ENCODE measurements around the gene FAM47A.

The FAM47A gene

GRCh38 chrX:34119122-34119521, 13.0 kb downstream of the FAM47A start:
- H4K12ac ChIP-seq (ENCODE audit: low read depth, low read length), result no peak overlapping the region
- no peak overlapping the region for H2BK120ac ChIP-seq (ENCODE audit: insufficient read depth, low read length, poor library complexity)
- H3K4me1 ChIP-seq (ENCODE audit: control insufficient read depth in 1 of 2, insufficient read depth in 2 of 2, low read length in 2 of 2), result no peaks in the 10 kb centered on the region
- no peaks in the 10 kb centered on the region for H3K79me1 ChIP-seq (ENCODE audit: low read length)
- no peak overlapping the region for H3K27ac ChIP-seq (ENCODE audit: low read depth, low read length)
- no peak overlapping the region for H2AK5ac ChIP-seq (ENCODE audit: low read length)
- no peaks in the 10 kb centered on the region for H3K27me3 ChIP-seq (ENCODE audit: insufficient read depth, low read length)
- no peak overlapping the region for H2BK5ac ChIP-seq (ENCODE audit: low read depth, low read length, poor library complexity)
- no peak for DNase-seq
- no peak overlapping the region for H3K4me2 ChIP-seq (ENCODE audit: low read length)
- no peak overlapping the region for H3K4me3 ChIP-seq (ENCODE audit: low read depth, low read length)
- H3K9me3 ChIP-seq (ENCODE audit: insufficient read depth, low read depth, low read length), result no peaks in the 10 kb centered on the region
- no peak overlapping the region for H3K18ac ChIP-seq (ENCODE audit: low read length)
- no peaks in the 10 kb centered on the region for H3K79me2 ChIP-seq (ENCODE audit: control insufficient read depth, insufficient read depth, low read length, poor library complexity)
- H3K23ac ChIP-seq (ENCODE audit: low read length), result no peak overlapping the region
- WGBS (ENCODE audit: extremely low coverage, insufficient coverage, insufficient read length), result no CpG with 5 or more reads among the region's 2 CpGs
- no peak overlapping the region for H4K8ac ChIP-seq (ENCODE audit: low read depth, low read length)
- no peaks in the 10 kb centered on the region for H3K36me3 ChIP-seq (ENCODE audit: control insufficient read depth in 1 of 2, insufficient read depth in 2 of 2, low read length in 2 of 2)
- no peak overlapping the region for H3K9ac ChIP-seq (ENCODE audit: low read length)
- no peak overlapping the region for H2AFZ ChIP-seq (ENCODE audit: insufficient read depth, low read length, poor library complexity)
- H4K91ac ChIP-seq (ENCODE audit: low read depth, low read length), result no peak overlapping the region
- no peak overlapping the region for H3K14ac ChIP-seq (ENCODE audit: low read length)
- H2BK12ac ChIP-seq (ENCODE audit: low read length), result no peak overlapping the region
- H3K4ac ChIP-seq (ENCODE audit: low read depth, low read length), result no peak overlapping the region

GRCh38 chrX:34112459-34112858, 19.7 kb downstream of the FAM47A start:
- H2BK12ac ChIP-seq (ENCODE audit: low read length), result no peak overlapping the region
- no peaks in the 10 kb centered on the region for H3K79me2 ChIP-seq (ENCODE audit: control insufficient read depth, insufficient read depth, low read length, poor library complexity)
- no peak for DNase-seq
- no peaks in the 10 kb centered on the region for H3K36me3 ChIP-seq (ENCODE audit: control insufficient read depth in 1 of 2, insufficient read depth in 2 of 2, low read length in 2 of 2)
- H4K91ac ChIP-seq (ENCODE audit: low read depth, low read length), result no peak overlapping the region
- no CpG with 5 or more reads among the region's 1 CpG for WGBS (ENCODE audit: extremely low coverage, insufficient coverage, insufficient read length)
- no peak overlapping the region for H3K4ac ChIP-seq (ENCODE audit: low read depth, low read length)
- H3K23ac ChIP-seq (ENCODE audit: low read length), result no peak overlapping the region
- H2BK5ac ChIP-seq (ENCODE audit: low read depth, low read length, poor library complexity), result no peak overlapping the region
- no peak overlapping the region for H3K4me3 ChIP-seq (ENCODE audit: low read depth, low read length)
- no peak overlapping the region for H2BK120ac ChIP-seq (ENCODE audit: insufficient read depth, low read length, poor library complexity)
- H3K9me3 ChIP-seq (ENCODE audit: insufficient read depth, low read depth, low read length), result no peaks in the 10 kb centered on the region
- no peaks in the 10 kb centered on the region for H3K4me1 ChIP-seq (ENCODE audit: control insufficient read depth in 1 of 2, insufficient read depth in 2 of 2, low read length in 2 of 2)
- H3K79me1 ChIP-seq (ENCODE audit: low read length), result no peaks in the 10 kb centered on the region
- H3K18ac ChIP-seq (ENCODE audit: low read length), result no peak overlapping the region
- no peak overlapping the region for H2AFZ ChIP-seq (ENCODE audit: insufficient read depth, low read length, poor library complexity)
- no peak overlapping the region for H3K27ac ChIP-seq (ENCODE audit: low read depth, low read length)
- no peak overlapping the region for H3K14ac ChIP-seq (ENCODE audit: low read length)
- no peak overlapping the region for H3K4me2 ChIP-seq (ENCODE audit: low read length)
- H3K27me3 ChIP-seq (ENCODE audit: insufficient read depth, low read length), result no peaks in the 10 kb centered on the region
- no peak overlapping the region for H4K8ac ChIP-seq (ENCODE audit: low read depth, low read length)
- no peak overlapping the region for H4K12ac ChIP-seq (ENCODE audit: low read depth, low read length)
- H2AK5ac ChIP-seq (ENCODE audit: low read length), result no peak overlapping the region
- no peak overlapping the region for H3K9ac ChIP-seq (ENCODE audit: low read length)
